HG03469 (cell line): ENCODE measurements around the gene SPIB.
"Not testable (repeated sequence)": the region's sequence is repeated elsewhere in the genome, so short reads cannot be mapped to it uniquely, and the experiment has no call there.

Experiments
- ATAC-seq: cut with Tn5 transposase; IDR thresholded peaks from one replicate; pipeline ENCODE4 v1.9.1; 2021; ENCODE audit warnings: mild to moderate bottlenecking, moderate library complexity, moderate number of reproducible peaks; ENCODE audit not compliant: unreplicated experiment

SPIB gene

GRCh38 chr19:50465986-50466705 is 47.4 kb downstream of the SPIB start:
- no peak for ATAC-seq

- ATAC-seq = no peak
Measured at GRCh38 chr19:50466706-50467039, 47.9 kb downstream of the SPIB start.

GRCh38 chr19:50467566-50467965 is 48.8 kb downstream of the SPIB start:
- no peak for ATAC-seq

GRCh38 chr19:50468818-50469217 is 50.1 kb downstream of the SPIB start:
- ATAC-seq = no peak

GRCh38 chr19:50473336-50473735 is 54.6 kb downstream of the SPIB start:
- ATAC-seq = not testable (repeated sequence)

GRCh38 chr19:50475101-50475568 is 56.4 kb downstream of the SPIB start:
- ATAC-seq = no peak

- no peak for ATAC-seq
Measured at GRCh38 chr19:50475736-50476223, 57.0 kb downstream of the SPIB start.

GRCh38 chr19:50476224-50476906 is 57.6 kb downstream of the SPIB start, which contains the start of the genes EMC10 and GARIN5A:
Gene EMC10 (plus strand): TSS chr19:50476507. CDS start chr19:50476545, 38 bp downstream.
Gene GARIN5A (minus strand): TSS chr19:50476848. CDS start chr19:50476388, 460 bp downstream.
- ATAC-seq = peak; percentile 62

- no peak for ATAC-seq
Measured at GRCh38 chr19:50476907-50477238, 58.1 kb downstream of the SPIB start.

GRCh38 chr19:50477751-50478515 is 59.2 kb downstream of the SPIB start:
- ATAC-seq = no peak

- ATAC-seq = no peak
Measured at GRCh38 chr19:50478901-50479715, 60.4 kb downstream of the SPIB start.

- no peak for ATAC-seq
Measured at GRCh38 chr19:50479761-50480251, 61.1 kb downstream of the SPIB start.

- ATAC-seq = no peak
Measured at GRCh38 chr19:50480281-50481111, 61.8 kb downstream of the SPIB start.
